Activated CD8-positive, alpha-beta memory T cell treated with anti-CD3 and anti-CD28 coated beads for 1 hour (primary cell): ENCODE data around the gene SEMA4D.

Experiments
- DNase-seq, 2 donors: peaks; one replicate each; pipeline ENCODE4 v3.0.0-alpha.2; 2020; ENCODE audit warnings: low read depth in 1 of 2; ENCODE audit errors: extremely low read depth in 1 of 2

The SEMA4D gene

DNA sequence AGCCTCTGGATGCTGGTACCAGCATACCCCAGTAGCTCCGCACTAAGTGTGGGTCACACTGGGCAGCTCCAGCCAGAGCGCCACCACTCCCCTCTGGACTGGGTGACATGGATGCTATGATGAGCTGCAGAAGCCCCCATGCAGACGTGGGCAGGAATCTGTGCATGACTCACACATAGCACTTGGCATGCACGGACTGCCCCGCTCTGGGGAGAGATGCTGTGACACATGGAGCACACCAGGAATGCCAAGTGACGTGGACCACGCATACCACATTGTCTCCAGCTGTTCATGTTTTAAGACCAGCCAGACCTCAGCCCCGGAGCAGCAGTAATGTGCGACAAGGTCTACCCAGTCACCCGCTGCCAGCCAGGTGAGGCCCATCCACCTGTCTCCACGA, 64.1 kb downstream of the SEMA4D start:
- no peak for DNase-seq

DNA sequence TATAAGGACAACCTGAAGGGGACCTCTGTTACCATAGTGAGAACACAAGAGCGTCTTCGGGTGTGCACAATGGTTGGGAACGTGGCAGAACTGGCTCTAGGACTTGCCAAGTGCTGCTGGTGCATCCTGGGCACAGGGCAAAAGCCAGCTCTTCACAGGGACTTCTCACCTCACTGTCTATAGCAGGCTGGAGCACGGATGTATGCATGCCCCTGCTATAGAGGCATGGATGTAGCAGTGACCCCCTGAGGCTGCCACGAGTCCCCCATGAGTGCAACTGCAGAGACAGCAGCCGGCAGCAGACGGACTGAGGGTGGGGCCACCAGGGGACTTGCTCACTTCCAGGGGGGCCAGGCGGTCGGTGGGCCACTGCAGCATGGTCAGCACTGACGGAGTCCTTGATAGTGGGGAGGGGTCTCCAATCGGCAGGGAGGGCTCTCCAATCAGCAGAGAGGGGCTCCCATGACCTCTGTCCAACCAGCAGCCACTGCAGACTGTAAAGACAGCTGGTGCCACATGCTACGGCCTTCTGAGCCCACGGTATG, 64.9 kb downstream of the SEMA4D start:
- DNase-seq: no peak

DNA sequence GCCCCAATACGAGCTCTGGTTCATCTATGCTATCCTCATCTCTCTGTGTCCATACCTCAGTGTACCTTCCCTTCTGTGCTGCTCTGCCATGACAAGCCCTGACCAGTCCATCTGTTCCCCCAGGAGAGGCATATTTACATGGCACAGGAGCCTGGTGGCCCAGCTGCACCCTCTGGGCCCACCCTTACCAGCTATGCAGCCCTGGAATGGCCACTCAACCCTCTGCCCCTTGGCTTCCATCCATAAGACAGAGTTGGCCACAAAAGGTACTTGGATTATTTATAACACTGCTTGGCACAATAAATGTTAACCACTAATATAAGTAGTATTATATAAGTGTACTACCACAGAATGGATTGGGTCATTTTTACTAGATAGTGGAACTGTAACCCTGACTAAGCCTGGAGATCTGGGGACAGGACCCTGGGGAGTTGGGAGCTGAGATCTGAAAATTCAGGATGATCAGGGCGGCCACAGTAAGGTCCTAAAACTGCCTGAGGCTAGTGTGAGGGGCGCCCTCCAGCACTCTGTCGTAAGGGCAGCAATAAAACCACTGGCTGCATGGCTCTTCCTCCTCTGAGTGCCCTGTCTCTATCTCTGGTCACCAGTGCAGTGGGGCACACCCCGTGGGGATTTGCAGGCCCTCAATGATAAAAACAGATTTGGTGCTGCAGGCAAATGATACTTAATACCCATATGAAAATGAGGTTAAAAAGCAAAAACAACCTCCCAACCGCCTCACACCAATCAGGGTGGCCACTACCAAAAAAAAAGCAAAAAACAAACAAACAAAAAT, 65.8 kb downstream of the SEMA4D start:
- DNase-seq: no peak

DNA sequence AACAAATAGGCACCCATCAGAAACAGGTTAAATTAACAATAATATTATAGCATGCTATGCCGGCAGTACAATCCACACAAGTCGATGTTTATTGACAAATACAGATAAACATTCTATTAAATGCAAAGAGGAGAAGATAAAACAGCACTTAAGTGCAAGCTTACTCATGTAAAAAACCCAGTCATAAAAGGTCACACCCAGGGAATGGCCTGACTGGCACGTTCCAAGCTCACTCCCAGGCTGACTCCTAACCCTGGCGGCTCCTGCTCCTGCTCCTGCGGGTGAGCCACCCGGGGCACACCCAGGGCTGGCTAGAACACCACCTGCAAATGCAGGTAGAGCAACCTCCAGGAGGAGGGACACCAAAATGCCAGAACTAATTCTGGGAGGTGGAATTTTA, 66.9 kb downstream of the SEMA4D start:
- no peak for DNase-seq

DNA sequence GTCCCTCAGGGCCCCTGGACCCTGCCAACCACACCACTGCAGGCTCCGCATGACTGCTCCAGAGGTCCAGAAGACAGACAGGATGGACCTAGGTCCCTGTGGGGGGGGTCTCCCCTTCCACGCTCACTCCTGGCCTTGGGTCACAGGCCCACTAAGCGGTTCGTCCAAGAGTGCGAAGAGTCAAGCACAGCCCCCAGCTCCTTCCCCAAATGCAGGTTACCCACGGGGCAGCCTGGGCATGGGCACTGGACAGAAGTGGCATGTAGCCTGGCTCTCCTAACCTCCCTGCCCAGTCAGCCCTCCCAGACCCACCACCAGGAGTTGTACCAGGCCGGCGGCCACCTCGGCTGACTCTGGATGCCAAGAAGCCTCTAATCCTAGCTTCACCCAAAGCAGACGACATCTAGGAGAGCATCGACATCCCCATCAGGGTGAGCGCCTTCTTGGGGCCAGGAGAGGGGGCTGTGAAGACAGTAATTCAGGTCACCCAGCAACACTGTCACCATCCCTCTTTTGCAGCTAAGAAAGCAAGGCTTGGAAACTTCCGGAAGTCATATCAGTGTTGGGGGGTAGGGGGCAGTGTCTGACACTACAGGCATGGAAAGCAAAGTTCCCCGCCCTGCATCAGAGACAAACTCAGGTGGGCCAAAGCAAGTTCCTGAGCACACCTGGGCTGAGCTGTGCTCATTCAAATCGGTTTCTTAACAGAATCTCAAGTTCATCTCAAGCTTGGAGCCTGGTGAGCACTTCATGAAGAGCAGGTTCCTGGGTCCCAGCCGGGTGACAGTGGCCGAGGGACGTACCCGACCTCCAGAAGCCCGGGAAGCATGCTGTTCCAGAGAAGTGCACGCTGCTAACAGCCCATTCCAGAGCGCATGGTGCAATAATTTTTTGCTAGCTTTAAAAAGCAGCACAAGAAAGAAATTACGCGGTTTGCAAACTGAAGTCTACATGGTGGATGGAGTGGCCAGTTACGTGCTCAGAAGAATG, 68.7 kb downstream of the SEMA4D start:
- no peak for DNase-seq

DNA sequence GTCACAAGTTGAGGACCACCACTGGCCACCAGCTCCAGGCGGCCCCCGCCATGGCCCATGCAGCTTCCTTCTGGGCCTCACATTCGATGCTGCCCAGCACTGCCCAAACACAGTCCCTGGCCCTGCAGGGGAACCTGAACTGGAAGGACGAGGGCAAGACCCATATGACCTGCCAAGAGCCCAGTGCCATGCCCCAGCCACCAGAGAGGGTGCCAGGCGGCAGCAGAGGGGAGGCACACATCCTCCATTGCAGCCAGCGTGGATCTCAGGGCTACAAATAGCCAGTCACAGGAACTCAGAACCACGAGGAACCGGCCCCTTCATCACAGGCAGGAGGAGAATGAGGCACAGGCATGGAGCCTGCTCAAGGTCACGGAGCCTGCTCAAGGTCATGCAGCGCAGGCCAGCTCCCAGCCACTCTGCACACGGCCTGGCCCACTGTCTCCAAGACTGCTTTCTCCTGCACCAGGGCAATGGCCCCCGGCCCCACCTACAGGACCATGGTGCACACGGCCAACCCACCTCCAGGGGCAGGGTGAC, 69.6 kb downstream of the SEMA4D start:
- DNase-seq: no peak

DNA sequence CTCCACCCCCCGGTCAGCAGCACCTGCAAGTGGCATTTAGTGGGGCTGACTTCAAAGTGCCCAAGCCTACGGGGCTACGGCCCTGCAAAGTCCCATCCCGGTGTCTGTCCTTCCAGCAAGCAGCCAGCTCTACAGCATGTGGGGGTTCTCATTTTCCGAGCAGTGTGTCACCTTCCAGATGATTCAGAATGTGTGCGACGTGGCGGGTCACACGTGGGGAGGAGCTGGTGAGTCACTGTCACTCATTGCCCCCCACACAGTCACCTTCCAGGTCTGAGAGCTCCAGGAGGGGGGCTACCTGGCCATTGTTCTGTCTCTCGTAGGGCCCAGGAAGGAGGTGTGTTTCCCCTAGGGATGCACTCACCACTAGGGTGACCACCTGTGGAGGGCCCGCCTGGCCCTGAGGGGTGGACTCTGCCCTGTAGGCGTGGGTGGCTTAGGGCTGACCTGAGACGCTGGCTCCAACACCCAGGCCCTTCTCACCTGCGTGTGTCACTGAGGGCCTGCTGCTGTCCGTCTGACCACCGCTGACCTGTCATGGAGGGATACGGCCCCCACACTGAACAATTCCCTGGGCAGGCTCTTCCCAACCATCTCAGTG, 70.2 kb downstream of the SEMA4D start:
- DNase-seq: peak in 1 of 2 donors; percentile 61

DNA sequence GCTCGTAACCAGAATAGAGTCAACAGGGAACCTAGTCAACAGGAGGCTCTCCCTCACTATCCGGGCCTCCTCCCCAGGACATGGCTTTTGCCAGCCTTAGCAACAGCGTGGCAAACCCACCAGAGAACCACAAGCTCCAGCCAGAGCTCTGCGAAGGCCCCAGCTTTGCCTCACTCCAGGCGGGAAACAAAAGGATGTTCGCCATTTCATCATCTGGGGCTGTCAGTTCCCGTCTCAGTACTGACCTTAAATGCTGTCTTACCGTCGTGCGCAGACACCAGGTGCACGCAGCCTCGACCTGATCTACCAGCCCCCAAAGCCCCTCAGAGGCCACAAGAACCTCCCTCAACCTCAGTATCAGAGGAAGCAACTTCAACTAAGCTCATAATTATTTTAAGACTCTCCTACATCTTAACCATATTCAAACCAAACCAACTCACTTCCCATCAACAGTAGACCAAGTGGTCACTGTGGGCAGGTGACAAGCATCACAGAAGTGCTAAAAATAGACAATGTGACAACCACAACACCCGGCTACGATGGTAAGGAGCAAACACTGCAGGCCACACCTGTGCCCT, 71.4 kb downstream of the SEMA4D start:
- DNase-seq: no peak

DNA sequence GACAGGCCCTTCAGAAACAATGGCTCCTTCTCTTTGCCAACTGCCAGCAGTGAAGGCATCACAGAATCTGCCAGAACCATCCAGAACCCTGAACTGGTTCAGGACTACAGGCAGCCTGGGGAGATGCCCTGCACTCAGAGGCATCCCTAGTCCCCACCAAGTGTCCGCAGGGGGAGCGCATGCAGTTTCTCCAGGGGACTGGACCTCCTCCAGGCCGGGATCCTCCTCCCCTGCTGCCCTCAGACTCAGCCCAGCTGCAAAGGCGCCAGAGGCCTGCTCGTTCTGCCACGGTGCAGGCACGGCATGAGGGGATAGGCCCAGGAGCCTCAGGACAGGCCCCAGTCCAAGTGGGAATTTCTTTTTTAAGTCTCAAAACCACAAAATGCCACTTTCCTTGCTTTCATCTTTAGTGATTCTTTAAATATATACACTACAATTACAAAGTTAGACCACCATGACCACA, 72.0 kb downstream of the SEMA4D start:
- no peak for DNase-seq

DNA sequence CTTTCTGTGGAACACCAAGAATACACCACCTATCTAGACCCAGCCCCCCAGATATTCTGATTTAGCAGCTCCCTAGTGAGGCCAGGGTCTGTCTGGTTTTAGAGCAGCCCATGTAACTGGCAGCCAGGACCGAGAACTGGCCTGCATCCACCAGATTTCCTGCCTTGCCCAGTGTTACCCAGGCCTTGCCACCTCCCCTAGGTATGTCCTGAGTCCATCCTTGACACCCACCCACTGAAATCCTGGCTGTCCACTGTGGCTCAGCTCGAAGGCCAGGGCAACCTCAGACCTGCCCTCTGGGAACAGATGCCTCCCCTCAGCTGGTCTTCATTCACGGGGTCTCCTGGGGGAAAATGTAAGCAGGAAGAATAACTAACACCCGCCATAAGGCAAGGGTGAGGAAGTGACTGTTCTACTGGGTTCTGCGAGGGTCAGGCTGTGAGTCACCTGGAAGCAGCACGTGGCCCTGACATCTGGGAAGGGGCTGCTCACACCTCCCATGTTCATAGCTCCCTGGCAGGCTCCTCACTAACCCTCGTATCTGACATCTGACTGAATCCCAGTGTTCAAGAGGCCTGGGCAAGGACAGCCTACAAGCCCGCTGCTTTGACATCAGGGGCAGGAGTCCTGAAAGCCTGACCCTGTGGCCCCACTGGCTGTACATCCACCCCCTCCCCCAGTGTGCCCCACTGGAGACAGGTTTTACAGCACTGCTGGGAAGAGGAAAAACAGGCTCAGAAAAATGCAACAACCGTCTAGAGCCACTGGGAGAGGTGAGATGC, 72.7 kb downstream of the SEMA4D start:
- no peak for DNase-seq

DNA sequence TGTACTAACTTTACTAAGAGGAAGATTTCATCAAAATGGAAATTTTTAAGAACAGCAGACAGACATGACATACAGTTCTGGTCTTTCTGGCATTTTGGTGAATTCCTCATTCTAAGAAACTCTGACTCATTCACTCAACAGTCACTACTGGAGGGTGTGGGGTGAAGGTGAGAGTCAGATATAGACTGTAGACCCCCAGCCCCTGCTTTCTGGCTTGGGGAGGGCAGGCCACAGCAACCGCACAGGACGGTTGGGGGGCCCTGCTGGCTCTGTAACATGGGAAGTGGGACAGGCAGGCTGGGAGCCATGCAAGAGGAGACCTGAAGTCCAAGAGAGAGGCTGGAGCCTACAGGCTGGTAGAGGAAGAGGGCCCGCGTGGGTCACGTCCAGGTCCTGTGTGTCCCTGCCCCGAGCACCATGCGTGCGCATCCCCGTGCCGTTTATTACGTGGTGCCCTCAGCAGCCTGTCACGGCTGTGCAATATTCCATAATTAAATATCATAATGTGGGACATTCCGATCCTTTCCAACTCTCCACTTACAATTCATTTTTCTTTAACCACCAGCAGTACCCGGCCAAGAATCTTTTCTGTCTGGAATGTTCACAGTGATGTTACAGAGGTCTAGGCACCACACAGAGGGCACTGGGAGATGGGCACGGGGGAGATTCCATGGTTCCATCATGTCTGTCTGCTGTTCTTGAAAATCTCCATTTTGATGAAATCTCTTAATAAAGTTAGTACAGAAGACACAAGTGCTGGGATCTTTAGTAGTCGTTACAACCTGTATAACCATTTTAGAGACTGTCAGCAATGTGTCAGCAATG, 75.5 kb downstream of the SEMA4D start:
- peak in 1 of 2 donors; percentile 41 for DNase-seq

DNA sequence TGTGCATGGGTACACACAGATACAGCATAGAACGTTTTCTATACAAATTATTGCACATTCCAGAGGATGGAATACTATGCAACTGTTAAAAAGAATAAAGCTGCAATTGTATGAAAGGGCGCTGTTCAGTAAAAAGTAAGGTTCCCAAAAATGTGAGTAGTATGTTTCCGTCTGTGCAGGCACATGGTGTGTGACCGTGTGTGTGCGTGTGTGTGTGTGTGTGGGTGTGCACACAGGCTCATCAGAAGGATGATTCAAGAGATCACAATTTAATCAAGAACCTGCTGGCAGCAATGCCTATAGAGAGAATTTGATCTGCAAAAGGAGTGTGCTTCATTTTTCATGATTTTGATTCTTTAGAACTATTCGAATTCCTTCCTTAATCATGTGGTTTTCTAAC, 76.3 kb downstream of the SEMA4D start:
- DNase-seq: no peak

DNA sequence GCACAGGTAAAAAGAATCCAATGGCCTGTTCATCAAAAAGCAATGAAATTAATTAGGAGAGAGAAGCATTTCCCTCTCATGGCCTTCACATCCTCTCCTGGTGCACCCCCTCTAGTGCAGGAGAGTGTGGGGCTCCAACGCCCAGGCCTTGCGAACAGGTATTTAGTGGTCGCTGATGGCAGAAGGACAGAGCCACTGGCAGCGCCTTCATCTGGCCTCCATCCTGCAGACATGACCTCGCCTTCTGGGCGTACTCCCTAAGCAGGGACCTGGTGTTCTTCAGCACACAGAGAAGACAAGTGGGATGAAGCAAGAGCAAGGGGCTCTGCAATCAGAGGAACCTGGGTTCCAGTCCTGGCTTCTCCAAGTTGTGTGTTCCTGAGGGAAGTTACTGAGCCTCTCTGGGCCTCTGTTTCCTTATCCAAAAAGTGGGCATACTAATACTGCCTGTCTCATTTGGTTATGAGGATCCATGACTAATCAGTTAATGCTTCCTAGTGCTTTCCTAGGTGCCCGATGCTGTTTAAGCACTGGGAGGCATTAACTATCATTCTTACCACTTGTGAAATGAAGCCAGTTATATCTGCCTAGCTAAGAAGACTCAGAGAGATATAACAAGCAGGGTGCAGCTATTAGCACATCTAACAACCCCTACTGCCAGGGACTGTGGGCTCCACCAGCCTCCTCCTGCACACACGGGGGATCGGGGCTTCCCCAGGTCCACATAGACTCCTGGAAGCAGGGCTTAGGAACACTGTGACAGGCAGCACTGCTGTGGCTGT, 77.3 kb downstream of the SEMA4D start:
- no peak for DNase-seq

DNA sequence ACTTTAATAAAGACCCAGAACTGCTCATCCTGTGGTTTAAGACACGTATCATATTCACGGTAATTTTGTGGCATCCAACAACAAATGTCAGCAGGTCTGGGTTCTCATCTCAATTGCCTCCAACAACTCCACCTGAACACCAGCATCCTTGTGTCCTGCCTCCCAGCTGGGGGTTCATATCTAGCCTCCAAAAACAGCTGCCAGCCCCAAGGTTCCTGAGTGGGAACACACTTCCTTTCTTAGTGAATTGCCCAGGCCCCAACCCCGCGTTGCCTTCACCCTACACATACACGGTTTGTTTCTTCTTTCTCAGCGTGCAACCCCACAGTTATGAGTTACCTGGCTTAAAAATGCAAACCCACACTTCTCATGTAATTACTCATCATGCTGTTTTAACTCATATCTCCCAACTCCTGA, 77.9 kb downstream of the SEMA4D start:
- DNase-seq: no peak

DNA sequence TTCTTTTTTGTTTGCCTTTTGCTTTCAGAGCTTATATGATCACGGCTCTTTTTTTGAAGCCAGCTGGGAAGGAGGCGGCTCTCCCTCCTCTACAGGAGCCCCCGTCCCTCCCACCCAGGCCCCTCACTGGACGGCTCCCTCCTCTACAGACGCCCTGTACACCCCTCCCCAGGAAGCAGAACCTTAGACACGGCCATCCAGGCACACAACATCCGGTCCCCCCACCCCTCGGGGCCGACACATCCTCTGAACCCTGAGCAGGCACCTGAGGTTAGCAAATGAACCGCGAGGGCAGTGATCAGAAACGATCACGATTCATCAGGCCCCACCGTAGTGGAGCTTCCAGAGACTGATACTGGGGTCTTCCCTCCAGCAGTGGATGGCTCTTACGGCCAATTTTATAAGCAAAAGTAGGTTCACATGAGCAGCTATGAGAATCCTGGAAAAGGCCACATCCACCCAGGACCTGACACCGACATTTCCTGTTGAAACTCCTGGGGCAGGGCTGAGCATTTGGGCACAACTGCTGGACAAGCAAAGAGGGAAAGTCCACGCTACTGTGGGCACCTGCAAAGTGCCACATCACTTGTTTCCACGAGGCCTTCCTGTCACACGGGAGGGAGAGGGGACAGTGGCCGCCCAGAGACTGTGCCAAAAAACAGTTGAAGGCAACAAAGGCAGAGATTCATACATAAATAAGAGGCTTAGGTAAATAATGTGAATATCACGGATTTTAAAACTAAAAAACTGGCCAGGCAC, 78.9 kb downstream of the SEMA4D start:
- DNase-seq: peak in 1 of 2 donors; percentile 59

DNA sequence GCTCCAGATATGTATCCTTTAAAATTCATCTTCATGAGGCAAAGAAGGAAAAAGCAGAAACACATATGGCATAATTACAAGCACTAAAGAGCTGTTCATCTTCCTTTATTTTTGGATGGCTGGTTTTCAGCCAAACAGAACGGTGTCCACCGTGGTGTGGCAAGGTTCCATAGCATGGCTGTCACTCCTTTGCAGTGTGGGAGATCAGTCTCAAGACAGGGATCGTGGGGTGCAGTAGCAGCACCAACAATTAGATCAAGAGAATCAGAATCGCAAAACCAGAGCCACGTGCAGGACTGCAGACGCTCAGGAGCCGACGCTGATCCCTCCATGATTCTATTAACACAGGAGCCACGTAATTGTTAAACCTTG, 79.5 kb downstream of the SEMA4D start:
- no peak for DNase-seq

DNA sequence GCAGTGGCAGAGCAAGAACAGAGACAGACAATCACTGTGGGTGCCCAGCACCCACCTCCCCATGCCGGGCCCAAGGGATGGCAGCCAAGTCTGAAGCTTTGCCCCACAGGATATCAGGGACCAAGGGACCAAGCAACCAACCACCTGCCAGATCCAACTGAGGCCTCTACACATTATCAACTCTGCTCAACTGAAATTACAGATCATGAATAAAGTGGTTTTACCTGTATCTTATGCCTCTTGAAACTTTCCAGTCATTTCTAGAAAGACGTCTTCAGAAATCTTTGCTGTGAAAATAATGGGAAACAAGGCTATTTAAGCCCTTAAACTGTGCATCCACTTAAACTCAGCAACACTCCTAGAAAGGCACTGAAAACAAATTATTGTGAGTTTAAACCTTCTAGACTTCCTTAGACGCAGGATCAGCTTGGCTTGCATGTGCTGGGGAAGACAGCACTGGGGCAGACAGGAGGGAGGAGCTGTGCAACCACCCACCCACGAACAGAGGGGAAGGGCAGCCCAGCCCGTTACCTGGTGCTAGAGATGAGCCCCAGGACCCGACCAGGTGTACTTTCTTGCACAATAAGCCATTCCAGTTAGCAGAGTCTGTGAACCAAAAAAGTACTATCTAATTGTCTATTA, 80.0 kb downstream of the SEMA4D start:
- no peak for DNase-seq
